ENCODE measurements around the gene POMZP3. TPM values are rescaled to one million over a fixed set of nuclear protein-coding genes. Genes with fewer than 3 reads are reported as not detected.

POMZP3 gene
- total RNA-seq, 1 donor from 2014 or later = 4.5 TPM

Other genes starting within 250 kb of the POMZP3 start
- gene SSC4D, start 217.6 kb downstream of the POMZP3 start, total RNA-seq = 1.6 TPM
- gene ZP3, start 202.3 kb downstream of the POMZP3 start, total RNA-seq = 1.2 TPM
- 1.6 TPM for gene DTX2, start 165.6 kb downstream of the POMZP3 start, total RNA-seq
- not detected for gene UPK3B, start 116.7 kb downstream of the POMZP3 start, total RNA-seq
- 0.41 TPM for gene SPDYE16, start 84.0 kb downstream of the POMZP3 start, total RNA-seq